Activated naive CD8-positive, alpha-beta T cell treated with anti-CD3 and anti-CD28 coated beads, Interleukin-2, amount 50 U/mL, for 24 hours (primary cell): ENCODE measurements around the gene CCN2.

Experiments
- ATAC-seq: fragments of 150-1000 bp; cut with Tn5 transposase; one replicate; pipeline ENCODE4 v1.10.0; 2021
- DNase-seq: peaks from one replicate; pipeline ENCODE4 v3.0.0; 2021
- H3K27ac Mint-ChIP-seq: one replicate; pipeline ENCODE4 v1.8.0; 2021; ENCODE audit warnings: mild to moderate bottlenecking, mixed read lengths
- H3K27me3 Mint-ChIP-seq: one replicate; pipeline ENCODE4 v1.8.0; 2021; ENCODE audit warnings: mixed read lengths
- H3K36me3 Mint-ChIP-seq: one replicate; pipeline ENCODE4 v1.8.0; 2021; ENCODE audit warnings: low read depth, mixed read lengths
- H3K4me1 Mint-ChIP-seq: one replicate; pipeline ENCODE4 v1.8.0; 2021; ENCODE audit warnings: mixed read lengths
- H3K4me3 Mint-ChIP-seq: one replicate; pipeline ENCODE4 v1.8.0; 2021; ENCODE audit warnings: mild to moderate bottlenecking, moderate library complexity, mixed read lengths
- H3K9me3 Mint-ChIP-seq: one replicate; pipeline ENCODE4 v1.8.0; 2021; ENCODE audit warnings: mixed read lengths

The CCN2 gene

GRCh38 chr6:131954775-131955107, 3.6 kb upstream of the CCN2 start:
- no peak for DNase-seq
- Mint-ChIP-seq H3K4me3 (no peak overlapping the region), H3K36me3 (no peaks in the 10 kb centered on the region), H3K4me1 (peaks cover 10% of the 10 kb centered on the region), H3K27me3 (peaks cover 48% of the 10 kb centered on the region), H3K27ac (no peak overlapping the region), H3K9me3 (no peaks in the 10 kb centered on the region)
- no peak for ATAC-seq

- no peaks in the 10 kb centered on the region for H3K9me3 Mint-ChIP-seq
- peaks cover 53% of the 10 kb centered on the region for H3K27me3 Mint-ChIP-seq
- ATAC-seq, result no peak
- no peak overlapping the region for H3K27ac Mint-ChIP-seq
- no peaks in the 10 kb centered on the region for H3K36me3 Mint-ChIP-seq
- no peak overlapping the region for H3K4me3 Mint-ChIP-seq
- H3K4me1 Mint-ChIP-seq, result peaks cover 10% of the 10 kb centered on the region
- DNase-seq, result no peak
These were observed 3.0 kb upstream of the CCN2 start for GRCh38 chr6:131954059-131954774.

GRCh38 chr6:131952886-131953509, 1.8 kb upstream of the CCN2 start:
- Mint-ChIP-seq H3K9me3 (no peaks in the 10 kb centered on the region), H3K27me3 (peaks cover 60% of the 10 kb centered on the region), H3K4me3 (no peak overlapping the region), H3K4me1 (peaks cover 10% of the 10 kb centered on the region), H3K27ac (no peak overlapping the region), H3K36me3 (no peaks in the 10 kb centered on the region)
- DNase-seq, result no peak
- no peak for ATAC-seq

GRCh38 chr6:131951576-131952230, 531 bp upstream of the CCN2 start:
- Mint-ChIP-seq H3K9me3 (no peaks in the 10 kb centered on the region), H3K4me3 (peak overlapping the region; percentile 28), H3K4me1 (peaks cover 10% of the 10 kb centered on the region), H3K27ac (no peak overlapping the region), H3K36me3 (no peaks in the 10 kb centered on the region), H3K27me3 (peaks cover 63% of the 10 kb centered on the region)
- DNase-seq (no peak), ATAC-seq (no peak)

GRCh38 chr6:131949909-131950766, 1.0 kb downstream of the CCN2 start:
- peak; percentile 38 for ATAC-seq
- Mint-ChIP-seq H3K36me3 (no peaks in the 10 kb centered on the region), H3K4me1 (peaks cover 10% of the 10 kb centered on the region), H3K4me3 (peak overlapping the region; percentile 72), H3K27me3 (peaks cover 66% of the 10 kb centered on the region), H3K27ac (no peak overlapping the region), H3K9me3 (no peaks in the 10 kb centered on the region)
- peak; percentile 14 for DNase-seq

GRCh38 chr6:131949620-131949908, 1.6 kb downstream of the CCN2 start:
- peaks cover 10% of the 10 kb centered on the region for H3K4me1 Mint-ChIP-seq
- no peak overlapping the region for H3K27ac Mint-ChIP-seq
- DNase-seq (no peak), ATAC-seq (no peak)
- H3K27me3 Mint-ChIP-seq, result peaks cover 62% of the 10 kb centered on the region
- H3K4me3 Mint-ChIP-seq, result peak overlapping the region; percentile 72
- no peaks in the 10 kb centered on the region for H3K36me3 Mint-ChIP-seq
- no peaks in the 10 kb centered on the region for H3K9me3 Mint-ChIP-seq

GRCh38 chr6:131948692-131949619, 2.2 kb downstream of the CCN2 start:
- ATAC-seq, result no peak
- no peak for DNase-seq
- Mint-ChIP-seq H3K4me3 (no peak overlapping the region), H3K27me3 (peaks cover 56% of the 10 kb centered on the region), H3K4me1 (peaks cover 10% of the 10 kb centered on the region), H3K36me3 (no peaks in the 10 kb centered on the region), H3K27ac (no peak overlapping the region), H3K9me3 (no peaks in the 10 kb centered on the region)

GRCh38 chr6:131947986-131948661, 3.0 kb downstream of the CCN2 start:
- Mint-ChIP-seq H3K36me3 (no peaks in the 10 kb centered on the region), H3K4me3 (no peak overlapping the region), H3K9me3 (no peaks in the 10 kb centered on the region), H3K27ac (no peak overlapping the region), H3K27me3 (peaks cover 51% of the 10 kb centered on the region), H3K4me1 (peaks cover 10% of the 10 kb centered on the region)
- ATAC-seq, result no peak
- no peak for DNase-seq

GRCh38 chr6:131946992-131947955, 3.9 kb downstream of the CCN2 start:
- Mint-ChIP-seq H3K36me3 (no peaks in the 10 kb centered on the region), H3K4me3 (no peak overlapping the region), H3K27ac (no peak overlapping the region), H3K4me1 (peaks cover 10% of the 10 kb centered on the region), H3K27me3 (peaks cover 43% of the 10 kb centered on the region), H3K9me3 (no peaks in the 10 kb centered on the region)
- DNase-seq (no peak), ATAC-seq (no peak)

GRCh38 chr6:131946404-131946991, 4.7 kb downstream of the CCN2 start:
- Mint-ChIP-seq H3K27me3 (peaks cover 37% of the 10 kb centered on the region), H3K4me1 (peaks cover 9% of the 10 kb centered on the region), H3K9me3 (no peaks in the 10 kb centered on the region), H3K4me3 (no peak overlapping the region), H3K27ac (no peak overlapping the region), H3K36me3 (no peaks in the 10 kb centered on the region)
- no peak for DNase-seq
- ATAC-seq, result no peak

GRCh38 chr6:131945971-131946370, 5.2 kb downstream of the CCN2 start:
- H3K27ac Mint-ChIP-seq, result no peak overlapping the region
- H3K27me3 Mint-ChIP-seq, result peaks cover 33% of the 10 kb centered on the region
- H3K4me1 Mint-ChIP-seq, result peaks cover 7% of the 10 kb centered on the region
- H3K4me3 Mint-ChIP-seq, result no peak overlapping the region
- no peaks in the 10 kb centered on the region for H3K36me3 Mint-ChIP-seq
- H3K9me3 Mint-ChIP-seq, result no peaks in the 10 kb centered on the region
- DNase-seq (no peak), ATAC-seq (no peak)
